Karpas-422 (cell line): ENCODE data around the gene RPS6KL1. TPM values are rescaled to one million over a fixed set of nuclear protein-coding genes. Genes with fewer than 3 reads are reported as not detected.

Source experiments
- DNase-seq: peaks from one replicate; pipeline ENCODE4 v3.0.0-alpha.2; 2015
- H2AFZ ChIP-seq: fragments of 200-600 bp; sonication (generic); 2 replicates; pipeline ENCODE4 v1.6.1; 2014; ENCODE audit warnings: antibody characterized with exemption, low read length, mixed read lengths
- H3K27ac ChIP-seq: fragments of 200-600 bp; sonication (generic); 2 replicates; pipeline ENCODE4 v1.5.1; 2014; ENCODE audit warnings: mild to moderate bottlenecking, low read length, moderate library complexity
- H3K27me3 ChIP-seq: fragments of 200-600 bp; sonication (generic); 2 replicates; pipeline ENCODE4 v1.6.1; 2014; ENCODE audit warnings: low read length, mixed read lengths
- H3K36me3 ChIP-seq: fragments of 200-600 bp; sonication (generic); 2 replicates; pipeline ENCODE4 v1.6.1; 2014; ENCODE audit warnings: low read length, mixed read lengths; ENCODE audit not compliant: insufficient read depth
- H3K4me1 ChIP-seq: fragments of 200-600 bp; sonication (generic); 2 replicates; pipeline ENCODE4 v1.6.1; 2014; ENCODE audit warnings: mild to moderate bottlenecking, low read length, mixed read lengths
- H3K4me2 ChIP-seq: fragments of 200-600 bp; sonication (generic); 2 replicates; pipeline ENCODE4 v1.6.1; 2014; ENCODE audit warnings: low read length, low read depth, mild to moderate bottlenecking; ENCODE audit not compliant: poor library complexity, severe bottlenecking
- H3K4me3 ChIP-seq: fragments of 200-600 bp; sonication (generic); 2 replicates; pipeline ENCODE4 v1.5.1; 2014; ENCODE audit warnings: mild to moderate bottlenecking, antibody characterized with exemption, low read length, mixed read lengths
- H3K79me2 ChIP-seq: fragments of 200-600 bp; sonication (generic); 2 replicates; pipeline ENCODE4 v1.6.1; 2014; ENCODE audit warnings: mild to moderate bottlenecking, low read length, mixed read lengths
- H3K9ac ChIP-seq: fragments of 200-600 bp; sonication (generic); 2 replicates; pipeline ENCODE4 v1.6.0; 2014; ENCODE audit warnings: low read length
- H3K9me2 ChIP-seq: fragments of 200-600 bp; sonication (generic), shearing (Covaris generic); replicated peaks from 2 replicates; pipeline ENCODE4 v1.6.0; 2014; ENCODE audit warnings: mild to moderate bottlenecking, low read length, moderate library complexity; ENCODE audit not compliant: insufficient read depth
- H3K9me3 ChIP-seq: fragments of 300-700, 200-600 bp; sonication (generic); 2 replicates; pipeline ENCODE4 v1.6.1; 2014; ENCODE audit warnings: low read length, mixed read lengths
- H4K20me1 ChIP-seq: fragments of 200-600 bp; sonication (generic); 2 replicates; pipeline ENCODE4 v1.6.1; 2014; ENCODE audit warnings: mild to moderate bottlenecking, antibody characterized with exemption, low read length, low read depth; ENCODE audit not compliant: insufficient read depth
- total RNA-seq: library from RNA; depleted of rRNA; stranded (reverse); fragments of >200 nt; shearing (Covaris generic); gene quantifications from 2 replicates; pipeline ENCODE4 v1.2.3, GENCODE V29; 2014; ENCODE audit warnings: low replicate concordance

Gene RPS6KL1
- total RNA-seq, 1 experiment from 2014 or later, result 34.3 TPM

- Histone ChIP-seq H4K20me1 (no peaks in the 10 kb centered on the region), H3K27ac (no peak overlapping the region)
Observed at GRCh38 chr14:74949191-74949601, 26.1 kb upstream of the RPS6KL1 start.

GRCh38 chr14:74948228-74949175 is 25.4 kb upstream of the RPS6KL1 start:
- H3K9me2 ChIP-seq, result no peaks in the 10 kb centered on the region
- no peaks in the 10 kb centered on the region for H4K20me1 ChIP-seq
- H3K9ac ChIP-seq, result no peak overlapping the region
- DNase-seq, result no peak
- no peaks in the 10 kb centered on the region for H3K36me3 ChIP-seq
- H3K79me2 ChIP-seq, result no peaks in the 10 kb centered on the region
- H3K4me1 ChIP-seq, result peaks cover 33% of the 10 kb centered on the region
- H3K9me3 ChIP-seq, result no peaks in the 10 kb centered on the region
- H3K4me3 ChIP-seq, result no peak overlapping the region
- no peak overlapping the region for H3K4me2 ChIP-seq
- H3K27ac ChIP-seq, result no peak overlapping the region
- no peak overlapping the region for H2AFZ ChIP-seq
- no peaks in the 10 kb centered on the region for H3K27me3 ChIP-seq

More at GRCh38 chr14:74949191-74949601, 26.1 kb upstream of the RPS6KL1 start:
- H3K36me3 ChIP-seq, result no peaks in the 10 kb centered on the region
- H2AFZ ChIP-seq, result no peak overlapping the region
- H3K9me2 ChIP-seq, result no peaks in the 10 kb centered on the region
- peaks cover 30% of the 10 kb centered on the region for H3K4me1 ChIP-seq
- H3K4me2 ChIP-seq, result no peak overlapping the region
- DNase-seq, result no peak
- H3K9me3 ChIP-seq, result no peaks in the 10 kb centered on the region
- H3K9ac ChIP-seq, result no peak overlapping the region
- no peaks in the 10 kb centered on the region for H3K27me3 ChIP-seq
- H3K79me2 ChIP-seq, result no peaks in the 10 kb centered on the region
- no peak overlapping the region for H3K4me3 ChIP-seq

- Histone ChIP-seq H3K9me3 (no peaks in the 10 kb centered on the region), H3K4me2 (peak overlapping the region; percentile 70), H3K36me3 (no peaks in the 10 kb centered on the region), H3K4me3 (no peak overlapping the region), H3K9me2 (no peaks in the 10 kb centered on the region), H2AFZ (no peak overlapping the region), H3K27ac (no peak overlapping the region), H3K27me3 (no peaks in the 10 kb centered on the region), H3K79me2 (no peaks in the 10 kb centered on the region), H3K9ac (no peak overlapping the region), H3K4me1 (peaks cover 42% of the 10 kb centered on the region), H4K20me1 (no peaks in the 10 kb centered on the region)
- no peak for DNase-seq
Observed at GRCh38 chr14:74947353-74948227, 24.5 kb upstream of the RPS6KL1 start.

DNA sequence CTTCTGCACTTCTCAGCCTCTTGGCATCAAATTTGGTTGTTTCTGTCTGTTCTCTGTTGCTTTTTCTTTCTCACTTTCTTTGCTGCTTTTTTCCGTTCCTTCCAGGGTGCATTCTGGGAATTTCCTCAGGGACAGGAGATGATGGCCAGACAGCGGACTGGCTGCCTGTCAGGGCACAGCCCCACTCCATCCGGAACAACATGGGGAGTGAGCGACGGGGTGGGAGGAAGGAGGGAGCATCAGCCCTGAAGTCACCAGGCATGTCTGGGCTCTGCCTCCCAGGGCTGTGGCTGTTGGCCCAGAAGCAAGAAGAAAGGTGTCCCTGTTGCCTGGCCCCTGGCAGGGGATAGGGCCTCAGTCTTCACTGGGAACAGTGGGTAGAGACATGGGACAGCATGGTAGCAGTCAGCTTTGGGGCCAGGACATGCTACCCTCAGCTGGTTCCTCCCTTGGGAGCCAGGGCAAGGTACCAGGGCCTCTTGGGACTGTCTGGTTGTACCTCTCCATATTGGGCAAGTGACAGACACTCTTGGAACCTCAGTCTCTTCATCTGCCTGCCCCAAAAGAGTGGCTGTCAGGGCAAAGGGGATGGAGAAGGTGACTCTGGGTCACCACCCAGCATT is 23.7 kb upstream of the RPS6KL1 start:
- Histone ChIP-seq H3K79me2 (no peaks in the 10 kb centered on the region), H3K4me2 (peak overlapping the region; percentile 70)

GRCh38 chr14:74945852-74946658 is 23.0 kb upstream of the RPS6KL1 start:
- Histone ChIP-seq H3K27ac (peak overlapping the region; percentile 75), H2AFZ (peak overlapping the region; percentile 52), H4K20me1 (no peaks in the 10 kb centered on the region), H3K27me3 (no peaks in the 10 kb centered on the region), H3K9me3 (no peaks in the 10 kb centered on the region), H3K9ac (peak overlapping the region; percentile 72), H3K79me2 (no peaks in the 10 kb centered on the region), H3K36me3 (no peaks in the 10 kb centered on the region), H3K4me2 (peak overlapping the region; percentile 70), H3K4me1 (peaks cover 57% of the 10 kb centered on the region), H3K9me2 (no peaks in the 10 kb centered on the region), H3K4me3 (peak overlapping the region; percentile 63)
- peak; percentile 97 for DNase-seq

More for the DNA sequence above, 23.7 kb upstream of the RPS6KL1 start:
- DNase-seq, result peak; percentile 76
- Histone ChIP-seq H2AFZ (peak overlapping the region; percentile 12; the same call in 1 of the 2 replicates), H4K20me1 (no peaks in the 10 kb centered on the region), H3K9me3 (no peaks in the 10 kb centered on the region), H3K4me1 (peaks cover 50% of the 10 kb centered on the region), H3K27me3 (no peaks in the 10 kb centered on the region), H3K27ac (no peak overlapping the region), H3K9me2 (no peaks in the 10 kb centered on the region), H3K36me3 (no peaks in the 10 kb centered on the region), H3K4me3 (peak overlapping the region; percentile 63; the same call in 1 of the 2 replicates), H3K9ac (peak overlapping the region; percentile 72)

DNA sequence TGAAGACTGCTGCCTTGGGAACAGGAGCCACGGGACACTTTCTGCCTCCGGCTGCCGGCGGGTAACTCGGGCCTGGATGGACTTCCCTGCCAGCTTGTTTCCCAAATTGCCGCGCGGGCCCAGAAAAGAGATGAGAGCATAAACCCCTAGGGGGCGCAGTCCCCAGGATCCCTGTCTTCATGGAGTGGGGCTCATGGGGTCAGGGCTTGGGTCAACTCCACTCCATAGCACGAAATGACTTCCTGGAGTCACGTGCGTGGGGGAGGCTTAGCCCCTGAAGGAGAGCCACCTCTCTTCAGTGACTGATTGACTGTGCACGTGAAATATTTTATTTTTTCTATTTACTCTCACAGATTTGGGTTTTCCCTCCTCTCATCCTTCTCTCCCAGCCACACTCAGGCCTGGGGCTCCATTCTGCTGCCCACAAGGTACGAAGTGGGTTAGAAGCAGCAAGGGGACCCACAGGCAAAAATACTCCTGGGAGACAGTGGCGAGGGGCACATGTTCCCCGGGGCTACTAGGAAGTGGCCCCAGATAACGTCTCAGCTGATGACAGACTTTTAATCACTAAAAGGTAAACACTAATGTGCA is 22.3 kb upstream of the RPS6KL1 start:
- H3K4me1 ChIP-seq, result peaks cover 64% of the 10 kb centered on the region
- H3K9me3 ChIP-seq, result no peaks in the 10 kb centered on the region
- H3K36me3 ChIP-seq, result no peaks in the 10 kb centered on the region
- no peaks in the 10 kb centered on the region for H3K79me2 ChIP-seq
- H4K20me1 ChIP-seq, result no peaks in the 10 kb centered on the region
- H2AFZ ChIP-seq, result peak overlapping the region; percentile 52
- DNase-seq, result peak; percentile 86
- no peaks in the 10 kb centered on the region for H3K27me3 ChIP-seq
- H3K9ac ChIP-seq, result peak overlapping the region; percentile 72
- peak overlapping the region; percentile 75 for H3K27ac ChIP-seq
- no peaks in the 10 kb centered on the region for H3K9me2 ChIP-seq
- peak overlapping the region; percentile 70 for H3K4me2 ChIP-seq
- H3K4me3 ChIP-seq, result peak overlapping the region; percentile 63

DNA sequence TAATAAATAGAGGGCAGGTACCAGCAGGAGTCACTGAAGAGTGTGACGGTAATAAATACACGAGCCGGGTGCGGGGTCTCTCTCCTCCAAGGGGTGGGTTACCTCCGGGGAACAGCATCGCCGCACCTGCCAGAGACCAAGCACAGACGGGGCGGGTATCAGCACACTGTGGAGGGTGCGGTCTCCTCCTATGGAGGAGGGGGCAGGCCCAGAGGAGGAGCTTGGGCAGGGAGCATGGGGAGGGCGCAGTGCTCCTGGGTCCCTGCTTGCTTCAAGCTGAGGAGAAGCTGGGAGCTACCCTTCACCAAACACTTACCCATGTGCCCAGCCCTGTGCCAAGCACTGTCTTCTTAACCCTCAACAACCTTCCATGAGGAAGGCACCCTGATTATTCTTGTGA is 19.5 kb upstream of the RPS6KL1 start:
- Histone ChIP-seq H3K4me1 (peaks cover 92% of the 10 kb centered on the region), H3K4me2 (peak overlapping the region; percentile 89), H3K9me2 (no peaks in the 10 kb centered on the region), H4K20me1 (no peaks in the 10 kb centered on the region), H3K27ac (peak overlapping the region; percentile 98), H3K79me2 (no peaks in the 10 kb centered on the region), H2AFZ (no peak overlapping the region; the same call in 1 of the 2 replicates), H3K9ac (peak overlapping the region; percentile 90), H3K4me3 (peak overlapping the region; percentile 68), H3K9me3 (no peaks in the 10 kb centered on the region), H3K27me3 (no peaks in the 10 kb centered on the region), H3K36me3 (no peaks in the 10 kb centered on the region)
- peak; percentile 97 for DNase-seq
